Measurements from ENCODE around the gene RGL4. TPM values are rescaled to one million over a fixed set of nuclear protein-coding genes. Genes with fewer than 3 reads are reported as not detected.
A peak's percentile ranks its signal among the peaks of the same experiment; 100 is the strongest.
"Not testable (repeated sequence)": the region's sequence is repeated elsewhere in the genome, so short reads cannot be mapped to it uniquely, and the experiment has no call there.

Gene RGL4
- polyA plus RNA-seq, 3 donors: 2.3 to 2.4 (median 2.3) TPM

GRCh38 chr22:23655891-23656475 is 34.8 kb upstream of the RGL4 start:
- no peaks in the 10 kb centered on the region for H3K27me3 ChIP-seq (ENCODE audit: control insufficient read depth in 2 of 2, insufficient read depth in 2 of 2, low read length in 2 of 2)
- H3K36me3 Mint-ChIP-seq: peaks cover 29 to 74% of the 10 kb centered on the region in 2 donors
- no peak for TF ChIP-seq CTCF (IDR thresholded peaks at IDR 0.05)
- H4K20me1 ChIP-seq (ENCODE audit: insufficient read depth, low read length): no peaks in the 10 kb centered on the region
- H3K27ac Mint-ChIP-seq: peak overlapping the region in 1 of 7 donors; percentile 64
- H3K4me1 Mint-ChIP-seq: peaks cover 4% of the 10 kb centered on the region
- intact Hi-C loops (cut with micrococcal nuclease): no loop called here
- H3K27ac ChIP-seq (ENCODE audit: low read depth in 1 of 2, low read length in 2 of 2): no peak overlapping the region
- H3K4me2 ChIP-seq (replicated peaks; ENCODE audit: extremely low read depth, low read length, poor library complexity, severe bottlenecking): no peak overlapping the region
- H3K9me3 ChIP-seq (replicated peaks in 1 of 2; ENCODE audit: control insufficient read depth in 1 of 2, insufficient read depth in 1 of 2, low read length in 2 of 2): no peaks in the 10 kb centered on the region
- no peak for DNase-seq
- H3K4me3 ChIP-seq (replicated peaks in 1 of 3; ENCODE audit: low read depth in 2 of 3, low read length in 3 of 3): no peak overlapping the region
- H2AFZ ChIP-seq (ENCODE audit: insufficient read depth, low read depth, low read length, poor library complexity, severe bottlenecking): no peak overlapping the region
- no peak overlapping the region for H3K9ac ChIP-seq (ENCODE audit: insufficient read depth, low read length, poor library complexity, severe bottlenecking)
- peaks cover 27 to 35% of the 10 kb centered on the region in 2 donors for H3K36me3 ChIP-seq (replicated peaks in 1 of 2; ENCODE audit: control insufficient read depth in 1 of 2, insufficient read depth in 2 of 2, low read length in 2 of 2)
- no peak overlapping the region for H3K4me3 Mint-ChIP-seq
- peaks cover 0 to 3% (median 0%) of the 10 kb centered on the region in 7 donors for H3K9me3 Mint-ChIP-seq
- H3K4me1 ChIP-seq (ENCODE audit: control insufficient read depth in 1 of 2, insufficient read depth in 2 of 2, low read length in 2 of 2): no peaks in the 10 kb centered on the region
- 100% methylated on average over 4 of the region's 6 CpGs for WGBS (ENCODE audit: insufficient coverage)
- no peaks in the 10 kb centered on the region for H3K79me2 ChIP-seq (ENCODE audit: insufficient read depth, low read length)
- H3K27me3 Mint-ChIP-seq (ENCODE audit: low read depth in 3 of 3): peaks cover 0 to 2% (median 0%) of the 10 kb centered on the region in 3 donors

GRCh38 chr22:23657727-23658126 is 33.1 kb upstream of the RGL4 start:
- no peaks in the 10 kb centered on the region for H3K4me1 ChIP-seq (ENCODE audit: control insufficient read depth in 1 of 2, insufficient read depth in 2 of 2, low read length in 2 of 2)
- H3K36me3 Mint-ChIP-seq: peaks cover 35 to 81% of the 10 kb centered on the region in 2 donors
- peaks cover 0 to 2% (median 0%) of the 10 kb centered on the region in 3 donors for H3K27me3 Mint-ChIP-seq (ENCODE audit: low read depth in 3 of 3)
- peak overlapping the region in 5 of 7 donors; percentile 64 to 83 (median 70) for H3K27ac Mint-ChIP-seq
- no peak overlapping the region for H3K27ac ChIP-seq (ENCODE audit: low read depth in 1 of 2, low read length in 2 of 2)
- peak overlapping the region in 1 of 2 donors; percentile 58 for H3K4me3 Mint-ChIP-seq
- peaks cover 0 to 3% (median 0%) of the 10 kb centered on the region in 7 donors for H3K9me3 Mint-ChIP-seq
- no peak overlapping the region for H3K9ac ChIP-seq (ENCODE audit: insufficient read depth, low read length, poor library complexity, severe bottlenecking)
- DNase-seq: no peak
- intact Hi-C loops (cut with micrococcal nuclease): no loop called here
- no peak overlapping the region for H3K4me3 ChIP-seq (replicated peaks in 1 of 3; ENCODE audit: low read depth in 2 of 3, low read length in 3 of 3)
- no peak overlapping the region for H3K4me2 ChIP-seq (replicated peaks; ENCODE audit: extremely low read depth, low read length, poor library complexity, severe bottlenecking)
- H3K27me3 ChIP-seq (ENCODE audit: control insufficient read depth in 2 of 2, insufficient read depth in 2 of 2, low read length in 2 of 2): no peaks in the 10 kb centered on the region
- TF ChIP-seq CTCF (IDR thresholded peaks at IDR 0.05): no peak
- H4K20me1 ChIP-seq (ENCODE audit: insufficient read depth, low read length): no peaks in the 10 kb centered on the region
- 52% methylated on average over 5 of the region's 5 CpGs for WGBS (ENCODE audit: insufficient coverage)
- H3K4me1 Mint-ChIP-seq: peaks cover 4% of the 10 kb centered on the region
- H3K36me3 ChIP-seq (replicated peaks in 1 of 2; ENCODE audit: control insufficient read depth in 1 of 2, insufficient read depth in 2 of 2, low read length in 2 of 2): peaks cover 20 to 39% of the 10 kb centered on the region in 2 donors
- no peaks in the 10 kb centered on the region for H3K79me2 ChIP-seq (ENCODE audit: insufficient read depth, low read length)
- no peak overlapping the region for H2AFZ ChIP-seq (ENCODE audit: insufficient read depth, low read depth, low read length, poor library complexity, severe bottlenecking)
- H3K9me3 ChIP-seq (replicated peaks in 1 of 2; ENCODE audit: control insufficient read depth in 1 of 2, insufficient read depth in 1 of 2, low read length in 2 of 2): no peaks in the 10 kb centered on the region

GRCh38 chr22:23660381-23660780 is 30.4 kb upstream of the RGL4 start:
- H3K4me1 Mint-ChIP-seq; H3K9me3 ChIP-seq (replicated peaks in 1 of 2; ENCODE audit: control insufficient read depth in 1 of 2, insufficient read depth in 1 of 2, low read length in 2 of 2); H3K27me3 ChIP-seq (ENCODE audit: control insufficient read depth in 2 of 2, insufficient read depth in 2 of 2, low read length in 2 of 2); H3K4me1 ChIP-seq (ENCODE audit: control insufficient read depth in 1 of 2, insufficient read depth in 2 of 2, low read length in 2 of 2); H3K4me3 Mint-ChIP-seq; H3K79me2 ChIP-seq (ENCODE audit: insufficient read depth, low read length); H3K27ac ChIP-seq (ENCODE audit: low read depth in 1 of 2, low read length in 2 of 2); H3K9ac ChIP-seq (ENCODE audit: insufficient read depth, low read length, poor library complexity, severe bottlenecking); H2AFZ ChIP-seq (ENCODE audit: insufficient read depth, low read depth, low read length, poor library complexity, severe bottlenecking); H3K27me3 Mint-ChIP-seq (ENCODE audit: low read depth in 3 of 3); H4K20me1 ChIP-seq (ENCODE audit: insufficient read depth, low read length); intact Hi-C loops (cut with micrococcal nuclease); H3K4me2 ChIP-seq (replicated peaks; ENCODE audit: extremely low read depth, low read length, poor library complexity, severe bottlenecking); DNase-seq; H3K4me3 ChIP-seq (replicated peaks in 1 of 3; ENCODE audit: low read depth in 2 of 3, low read length in 3 of 3): not testable (repeated sequence)
- H3K36me3 ChIP-seq (replicated peaks in 1 of 2; ENCODE audit: control insufficient read depth in 1 of 2, insufficient read depth in 2 of 2, low read length in 2 of 2): peaks cover 17 to 45% of the 10 kb centered on the region in 2 donors
- peak overlapping the region in 1 of 7 donors; percentile 22 for H3K27ac Mint-ChIP-seq
- no CpG with 5 or more reads among the region's 4 CpGs for WGBS (ENCODE audit: insufficient coverage)
- peaks cover 6 to 18% (median 12%) of the 10 kb centered on the region in 7 donors for H3K9me3 Mint-ChIP-seq
- peaks cover 51 to 84% of the 10 kb centered on the region in 2 donors for H3K36me3 Mint-ChIP-seq

Data from CD14-positive monocyte (primary cell).